UCSD-AML1 (cell line): ENCODE data around the gene PTPDC1.
A peak's percentile ranks its signal among the peaks of the same experiment; 100 is the strongest.

Experiments used
- DNase-seq: peaks from one replicate; lab custom pipeline; 2025; ENCODE audit not compliant: unreplicated experiment; lab: John Stamatoyannopoulos, UW

The PTPDC1 gene

DNA sequence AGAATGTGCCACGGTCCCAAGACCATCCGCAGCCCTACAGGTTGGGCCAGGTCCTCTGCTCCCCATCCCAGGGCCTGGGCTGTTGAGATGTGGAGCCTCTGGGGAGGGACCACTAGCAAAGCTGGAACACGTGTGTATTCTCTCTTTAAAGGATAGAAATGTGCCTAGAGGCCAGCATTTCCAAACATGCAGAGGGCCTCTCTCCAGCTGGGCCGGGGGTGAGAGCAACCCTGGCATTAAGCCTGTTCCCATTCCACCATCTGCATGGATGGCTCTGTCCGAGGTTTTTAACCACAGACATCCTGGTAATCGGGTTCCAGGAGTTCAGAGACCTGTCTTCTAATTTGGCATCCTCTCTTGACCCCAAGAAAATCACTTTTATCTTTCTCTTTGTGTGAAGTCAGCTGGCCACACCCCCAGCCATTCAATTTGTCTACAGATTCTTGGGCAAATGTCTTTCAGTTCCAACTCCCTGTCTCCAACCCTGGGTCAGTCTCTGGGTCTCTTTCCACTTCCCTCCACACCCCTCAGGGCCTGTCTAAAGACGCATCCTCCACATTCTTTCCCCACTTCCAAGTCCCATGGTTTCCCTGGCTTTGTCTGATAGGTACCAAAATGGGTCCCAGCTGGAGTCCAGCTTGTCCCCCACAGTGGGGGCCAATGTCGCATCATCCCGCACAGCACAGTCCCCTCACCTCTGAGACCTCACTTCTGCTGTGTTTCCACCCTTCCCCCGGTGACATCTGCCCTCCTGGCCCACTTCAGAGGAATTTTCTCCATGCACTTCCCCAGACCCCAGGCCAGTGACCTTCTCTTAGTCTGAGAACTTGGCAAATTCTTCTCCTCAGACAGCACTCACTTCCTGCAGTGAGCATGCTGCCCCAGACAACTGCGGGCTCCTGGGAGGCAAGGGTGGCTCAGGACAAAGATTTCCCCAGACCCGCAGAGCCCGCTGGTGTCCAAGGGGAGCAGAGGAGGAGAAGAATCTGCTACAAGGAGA, 56.8 kb downstream of the PTPDC1 start:
- no peak for DNase-seq

DNA sequence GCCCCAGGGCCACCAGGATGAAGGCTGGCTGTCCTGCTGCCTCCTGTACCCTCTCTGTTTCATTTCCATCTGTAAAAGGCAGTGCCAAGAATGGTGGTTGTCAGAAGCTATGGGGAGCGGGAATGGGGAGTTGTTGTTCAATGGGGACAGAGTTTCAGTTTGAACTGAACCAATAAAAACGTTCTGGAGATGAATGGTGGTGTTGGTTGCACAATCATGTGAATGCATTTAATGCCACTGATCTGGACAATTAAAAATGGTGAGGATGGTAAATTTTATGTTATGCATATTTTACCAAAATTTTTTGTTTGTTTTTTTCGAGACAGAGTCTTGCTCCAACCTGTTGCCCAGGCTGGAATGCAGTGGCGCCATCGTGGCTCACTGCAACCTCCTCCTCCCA, 58.1 kb downstream of the PTPDC1 start:
- DNase-seq, result no peak

DNA sequence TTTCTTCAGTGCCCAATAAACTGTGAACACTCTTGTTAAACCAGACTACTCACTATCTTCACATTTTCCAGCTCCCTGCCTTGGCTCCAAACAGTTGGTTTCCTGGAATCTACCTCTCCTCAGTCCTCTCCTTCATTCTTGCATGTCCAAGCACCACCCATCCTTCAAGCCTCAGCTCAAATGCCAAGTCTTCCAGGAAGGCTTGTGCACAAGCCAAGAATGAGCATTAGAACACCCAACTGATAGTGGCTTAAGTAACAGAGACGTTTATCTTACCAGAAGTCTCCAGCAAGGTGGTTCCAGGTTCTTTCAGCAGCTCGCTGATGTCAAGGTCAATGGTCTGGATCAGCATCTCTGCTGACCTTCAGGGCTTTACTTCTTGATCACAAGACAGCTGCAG, 60.1 kb downstream of the PTPDC1 start:
- DNase-seq, result no peak

DNA sequence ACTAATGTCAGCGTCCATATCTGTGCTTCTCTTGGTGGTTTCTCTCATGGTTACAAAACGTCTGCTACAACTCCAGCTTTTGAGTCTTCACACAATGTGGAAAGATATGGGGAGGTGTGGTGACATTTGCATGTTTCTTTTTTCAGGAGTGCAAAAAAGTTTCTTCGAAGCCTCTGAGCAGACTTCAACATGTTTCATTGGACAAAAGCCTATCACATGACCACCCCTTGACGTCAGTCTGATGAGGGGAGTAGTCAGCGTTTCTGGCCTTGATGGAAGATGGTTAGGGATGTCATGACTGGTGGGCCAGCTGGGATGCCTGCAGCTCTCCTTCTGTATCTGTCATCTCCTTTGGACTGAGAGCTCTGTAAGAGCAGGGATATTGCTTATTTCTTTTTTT, 61.4 kb downstream of the PTPDC1 start:
- DNase-seq, result no peak

DNA sequence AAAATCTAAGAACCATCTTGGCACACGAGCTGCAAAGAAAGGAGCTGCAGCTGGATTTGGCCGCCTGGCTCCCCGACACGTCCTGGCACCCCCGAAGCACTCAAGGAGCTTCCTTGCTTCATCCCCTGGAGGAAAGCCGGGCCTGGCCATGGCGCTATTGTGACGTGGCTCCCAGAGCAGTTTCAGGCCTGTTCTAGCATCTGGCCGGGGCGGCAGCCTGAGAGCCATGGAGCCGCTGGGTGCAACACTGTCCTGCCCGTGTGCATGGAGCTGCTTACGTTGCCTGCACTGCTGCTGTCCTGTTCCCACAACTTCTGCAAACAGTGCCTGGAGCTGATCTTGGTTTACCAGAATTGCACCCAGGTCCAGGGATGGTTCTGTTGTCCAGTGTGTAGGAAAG, 63.5 kb downstream of the PTPDC1 start:
- DNase-seq, result no peak

DNA sequence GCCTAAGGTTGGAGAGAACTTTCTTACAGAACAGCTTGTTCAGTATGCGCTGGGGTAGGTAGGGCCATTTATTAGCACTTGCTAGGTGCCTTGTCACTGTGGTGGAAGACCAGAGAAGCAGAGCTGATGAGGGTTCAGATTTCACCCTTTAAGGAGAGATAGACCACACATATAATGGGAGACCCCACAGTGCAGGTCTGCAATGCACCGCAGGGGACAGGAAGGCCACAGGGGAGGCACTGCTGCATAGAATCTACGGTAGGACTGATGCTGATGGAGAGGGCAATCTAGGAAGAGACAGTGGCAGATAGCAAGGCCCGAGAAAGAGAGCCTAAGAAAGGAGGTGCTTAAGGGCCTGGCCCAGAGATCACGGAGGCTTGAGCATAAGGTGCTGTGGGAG, 64.2 kb downstream of the PTPDC1 start:
- no peak for DNase-seq

DNA sequence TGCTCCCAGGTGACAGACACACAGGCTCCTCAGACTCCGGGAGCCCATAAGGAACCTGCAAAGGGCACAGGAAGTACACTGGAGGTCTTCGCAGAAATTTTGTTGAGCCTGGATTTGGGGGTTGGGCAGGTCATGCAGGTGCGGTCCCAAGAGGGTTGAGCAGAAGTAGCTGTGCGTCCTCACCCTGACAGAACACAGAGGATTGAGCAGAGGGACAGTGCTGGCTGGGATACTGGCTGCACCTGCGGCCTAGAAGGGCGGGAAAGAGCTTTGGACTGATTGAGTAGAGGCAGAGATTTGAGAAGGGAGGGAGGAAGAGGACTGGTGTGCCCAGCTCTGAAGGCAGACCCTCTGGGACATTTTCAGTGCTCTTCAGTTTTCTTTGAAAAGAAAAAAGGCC, 65.4 kb downstream of the PTPDC1 start:
- DNase-seq, result no peak

DNA sequence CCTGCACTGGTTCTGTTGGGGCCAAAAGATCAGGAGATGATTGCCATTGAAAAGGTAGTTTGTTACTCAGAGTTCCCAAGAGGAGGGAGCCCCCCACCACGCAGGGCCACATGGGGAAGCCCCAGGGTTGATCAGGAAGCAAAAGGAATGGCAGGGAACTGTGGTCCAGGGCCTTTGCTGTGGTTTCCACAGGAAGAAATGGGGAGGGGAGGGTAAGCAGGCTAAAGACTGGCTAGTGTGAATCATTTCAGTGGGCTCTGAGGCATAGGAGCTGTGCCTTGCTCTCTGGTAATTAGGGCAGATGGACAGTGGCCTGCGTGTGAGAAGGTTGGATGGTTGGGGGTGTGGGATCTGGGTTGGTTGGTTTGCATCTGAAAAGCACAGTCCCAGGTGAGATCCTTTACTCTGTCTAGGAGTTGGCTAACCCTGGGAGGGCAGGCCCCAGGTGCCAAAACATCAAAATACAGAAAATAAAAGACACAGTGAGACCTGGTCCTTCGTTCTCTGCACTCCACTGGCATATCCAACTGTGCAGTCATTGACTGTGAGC, 66.1 kb downstream of the PTPDC1 start:
- peak; percentile 44 for DNase-seq

DNA sequence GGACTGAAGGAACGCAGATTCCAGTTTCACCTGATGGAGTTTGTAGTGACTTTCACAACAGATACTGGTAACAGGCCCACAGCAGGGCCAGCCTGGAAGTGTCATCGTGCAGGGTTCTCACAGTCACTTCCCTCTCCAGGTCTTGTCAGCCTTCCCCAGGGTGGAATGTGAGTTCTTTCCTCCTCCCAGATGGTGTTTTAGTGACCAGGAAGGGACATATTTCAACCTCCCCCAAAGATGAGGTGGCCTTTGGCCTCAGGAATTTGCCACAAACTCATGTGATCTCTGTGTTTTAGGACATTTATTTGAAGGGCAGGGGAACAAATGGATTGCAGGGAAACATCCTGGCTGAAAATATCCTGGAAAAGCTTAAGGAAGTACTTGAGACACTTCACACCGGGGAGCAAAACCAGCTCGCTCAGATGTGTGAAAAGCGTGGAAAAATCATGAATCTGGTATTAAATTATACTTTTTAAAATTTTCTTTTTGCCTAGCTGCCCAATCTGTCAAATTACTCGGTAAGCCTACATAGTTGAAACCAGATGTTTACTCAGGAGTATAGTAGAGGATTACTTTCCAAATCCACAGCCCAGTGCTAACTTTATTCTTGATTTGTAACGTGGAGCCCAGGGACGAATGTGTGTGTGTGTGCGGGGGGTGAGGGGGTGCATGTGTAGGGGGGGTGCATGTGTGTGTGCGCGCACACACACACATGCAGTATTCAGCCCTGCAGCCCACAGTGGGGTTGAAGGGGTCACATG, 66.8 kb downstream of the PTPDC1 start:
- DNase-seq, result no peak

DNA sequence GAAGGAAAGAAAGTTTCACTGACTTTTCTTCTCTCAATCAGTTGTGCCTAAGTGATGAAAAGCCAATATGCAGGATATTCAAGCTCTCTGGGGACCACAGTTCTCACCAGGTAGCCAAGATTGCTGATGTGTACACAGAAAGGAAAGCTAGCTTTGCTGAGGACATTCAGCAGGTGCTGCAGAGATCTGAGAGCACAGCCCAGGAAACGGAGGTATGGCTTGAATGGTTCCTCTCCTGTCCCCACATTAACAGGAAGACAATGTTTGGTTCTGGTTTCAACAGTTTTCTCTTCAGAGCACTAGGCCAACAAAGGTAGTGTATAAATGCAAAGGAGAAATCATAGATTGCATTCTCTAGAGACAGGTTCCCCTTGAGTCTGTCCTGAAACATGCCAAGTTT, 69.6 kb downstream of the PTPDC1 start:
- no peak for DNase-seq

DNA sequence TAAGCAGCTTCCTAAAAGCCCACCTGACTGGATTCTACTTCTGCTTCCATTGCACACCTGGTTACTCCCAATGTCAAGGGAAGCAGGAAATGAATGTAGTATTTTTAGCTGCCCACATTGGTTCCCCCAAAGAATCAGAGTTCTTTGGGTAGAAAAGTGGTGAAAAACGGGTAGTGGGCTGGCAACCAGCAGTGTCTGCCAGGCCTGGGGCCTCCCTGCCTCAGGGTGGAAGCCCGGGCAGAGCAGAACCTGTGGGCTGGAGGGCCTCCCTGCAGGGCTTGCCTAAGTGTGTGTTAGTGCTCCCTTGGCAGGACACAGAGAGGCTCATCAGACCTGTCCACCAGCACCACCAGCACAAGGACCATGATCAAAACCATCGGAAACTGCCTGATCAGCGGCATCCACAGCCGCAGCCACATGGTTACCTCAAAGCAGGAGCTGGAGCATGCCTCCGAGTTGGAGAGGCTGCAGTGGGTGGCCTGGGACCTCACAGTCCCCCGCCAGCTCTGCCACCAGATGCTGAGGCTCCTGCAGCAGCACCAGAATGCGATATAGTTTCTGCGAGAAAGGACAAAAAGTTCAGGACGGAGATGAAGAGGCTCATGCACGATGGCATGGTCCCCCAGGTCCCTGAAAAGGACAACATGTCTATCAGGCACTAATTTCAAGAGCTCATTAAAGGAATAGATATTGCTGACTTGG, 72.2 kb downstream of the PTPDC1 start:
- DNase-seq, result no peak

DNA sequence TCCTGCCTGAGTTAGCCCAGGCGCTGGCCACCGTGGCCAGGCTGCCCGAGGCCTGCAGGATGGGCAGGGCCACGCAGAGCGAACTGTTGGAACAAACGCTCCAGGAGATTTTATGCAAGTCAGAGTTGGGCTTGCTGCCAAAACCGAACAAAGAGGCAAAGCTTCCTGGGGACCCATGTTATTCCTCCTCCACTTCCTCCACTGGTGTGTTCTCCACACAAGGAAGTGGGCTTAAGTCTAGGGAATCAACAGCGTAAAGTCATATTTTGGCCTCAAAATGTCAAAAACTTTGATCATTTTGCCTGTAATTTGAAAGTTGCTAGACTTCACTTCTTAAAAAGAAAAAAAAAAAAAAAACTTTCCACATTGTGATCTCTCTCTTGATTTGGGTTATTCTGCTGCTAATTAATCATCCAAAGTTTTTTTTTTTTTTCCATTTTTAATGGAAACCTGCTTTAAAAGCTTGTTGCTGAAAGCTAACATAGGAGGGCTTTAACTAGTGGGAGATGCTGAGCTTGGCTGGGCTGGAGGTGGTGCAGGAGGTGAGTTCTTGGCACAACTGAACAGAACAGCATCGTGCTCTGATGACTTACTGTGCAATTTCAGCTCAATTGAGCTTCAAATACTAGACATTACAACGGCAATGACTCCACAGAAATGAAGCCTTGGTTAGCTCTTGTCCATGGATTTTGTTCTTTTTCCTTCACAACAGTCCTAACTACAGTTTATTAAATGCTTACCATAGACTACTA, 73.0 kb downstream of the PTPDC1 start:
- peak; percentile 77 for DNase-seq
